ENCODE results near the gene NOS1. TPM values are rescaled to one million over a fixed set of nuclear protein-coding genes. Genes with fewer than 3 reads are reported as not detected.

NOS1 gene
- total and polyA plus RNA-seq, 2 experiments from 2014 or later = 0.63 to 3.0 TPM

- TF ChIP-seq ZNF462 (CRISPR knock-in tag; IDR thresholded peaks at IDR 0.05) (no peak), NANOG (IDR thresholded peaks at IDR 0.05; ENCODE audit: borderline replicate concordance) (no peak), EZH2phosphoT487 (IDR thresholded peaks at IDR 0.05; ENCODE audit: unreplicated experiment) (no peak), ETS1 (IDR thresholded peaks at IDR 0.05) (no peak)
Measured at GRCh38 chr12:117293510-117293909, 67.9 kb downstream of the NOS1 start (continued).

GRCh38 chr12:117292688-117293087 lies 68.7 kb downstream of the NOS1 start:
- no peak overlapping the region for H3K4me2 ChIP-seq
- Mint-ChIP-seq H3K27me3 (ENCODE audit: insufficient read depth, low read depth, poor library complexity) (peaks cover 2% of the 10 kb centered on the region), H3K36me3 (ENCODE audit: low read depth) (peaks cover 36% of the 10 kb centered on the region), H3K9me3 (peaks cover 30% of the 10 kb centered on the region), H3K4me3 (no peak overlapping the region), H3K27ac (no peak overlapping the region), H3K4me1 (peaks cover 8% of the 10 kb centered on the region; the same call in 2 of the 3 replicates)
- no peaks in the 10 kb centered on the region for H3K36me3 ChIP-seq (ENCODE audit: insufficient read depth)
- no peaks in the 10 kb centered on the region for H3F3A ChIP-seq (replicated peaks; ENCODE audit: low read depth)
- H3K9me2 ChIP-seq (ENCODE audit: insufficient read depth) = 0 out of 2 replicates have a peak, but pooled peaks cover 4% of the 10 kb centered on the region
- H3K27me3 ChIP-seq (ENCODE audit: insufficient read depth) = no peaks in the 10 kb centered on the region
- DNase-seq (ENCODE audit: low spot score) (no peak), ATAC-seq (no peak)
- no peak for TF ChIP-seq REST (IDR thresholded peaks at IDR 0.05; ENCODE audit: unreplicated experiment)
- no peak for TF ChIP-seq ETS1 (IDR thresholded peaks at IDR 0.05)
- no peak for TF ChIP-seq ZNF331 (CRISPR knock-in tag; IDR thresholded peaks at IDR 0.05; ENCODE audit: low read depth)
- TF ChIP-seq ZNF114 (CRISPR knock-in tag; IDR thresholded peaks at IDR 0.05) = no peak
- no peak overlapping the region for H2AFZ ChIP-seq
- no peaks in the 10 kb centered on the region for H4K20me1 ChIP-seq (replicated peaks; ENCODE audit: insufficient read depth)
- no peak overlapping the region for H3K27ac ChIP-seq (ENCODE audit: low read depth)
- H3K79me2 ChIP-seq (replicated peaks; ENCODE audit: insufficient read depth) = no peaks in the 10 kb centered on the region
- H3K4me3 ChIP-seq = no peak overlapping the region
- H3K4me1 ChIP-seq (ENCODE audit: insufficient read depth) = no peaks in the 10 kb centered on the region
